22Rv1 (cell line): ENCODE measurements around the gene KRT4.

Experiments
- ZFX ChIP-seq: fragments of 450-650 bp; IDR thresholded peaks from 2 replicates; pipeline ENCODE4 v1.6.1; 2017; ENCODE audit warnings: antibody characterized with exemption, borderline replicate concordance
- TF ChIP-seq, protein P1 (sequence below): fragments of 450-650 bp; IDR thresholded peaks from 2 replicates; pipeline ENCODE4 v1.5.1; 2017; ENCODE audit warnings: mild to moderate bottlenecking

DNA sequence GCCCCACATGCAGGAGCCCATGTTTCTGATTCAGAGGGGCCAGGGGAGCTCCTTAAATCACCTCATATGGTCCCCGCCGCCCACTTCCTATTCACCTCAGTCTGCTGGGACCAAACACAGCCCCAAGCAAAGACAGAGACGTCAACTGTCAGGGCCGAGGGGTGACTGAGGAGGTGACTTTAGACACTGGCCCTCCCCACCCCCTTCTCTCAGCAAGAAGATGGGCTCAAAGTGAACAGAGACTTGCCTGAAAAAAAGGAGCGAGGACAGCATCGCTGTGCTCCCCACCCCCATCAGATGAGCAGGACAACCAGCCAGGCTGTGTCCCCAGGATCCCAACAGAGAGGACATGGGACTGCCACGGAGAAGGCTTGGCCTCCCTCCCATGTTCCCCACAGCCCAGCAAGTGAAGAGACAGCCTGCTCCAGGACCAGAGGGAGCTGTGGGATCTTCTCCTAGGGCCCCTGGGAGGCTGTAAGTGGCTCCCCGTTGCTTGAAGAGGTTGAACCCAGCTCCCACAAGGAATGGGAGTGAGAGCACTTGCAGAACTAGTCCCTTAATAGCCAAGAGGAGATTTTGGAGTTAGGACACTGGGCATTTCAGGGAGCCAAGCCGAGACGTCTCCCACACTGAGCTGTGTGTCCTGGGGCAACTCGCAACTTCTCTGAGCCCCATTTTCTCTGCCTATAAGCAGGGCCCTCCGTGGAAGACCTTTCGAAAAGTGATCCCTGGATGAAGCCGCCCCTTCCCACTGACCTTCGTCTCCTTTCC lies 21.5 kb upstream of the KRT4 start:
- TF ChIP-seq, protein P1, sequence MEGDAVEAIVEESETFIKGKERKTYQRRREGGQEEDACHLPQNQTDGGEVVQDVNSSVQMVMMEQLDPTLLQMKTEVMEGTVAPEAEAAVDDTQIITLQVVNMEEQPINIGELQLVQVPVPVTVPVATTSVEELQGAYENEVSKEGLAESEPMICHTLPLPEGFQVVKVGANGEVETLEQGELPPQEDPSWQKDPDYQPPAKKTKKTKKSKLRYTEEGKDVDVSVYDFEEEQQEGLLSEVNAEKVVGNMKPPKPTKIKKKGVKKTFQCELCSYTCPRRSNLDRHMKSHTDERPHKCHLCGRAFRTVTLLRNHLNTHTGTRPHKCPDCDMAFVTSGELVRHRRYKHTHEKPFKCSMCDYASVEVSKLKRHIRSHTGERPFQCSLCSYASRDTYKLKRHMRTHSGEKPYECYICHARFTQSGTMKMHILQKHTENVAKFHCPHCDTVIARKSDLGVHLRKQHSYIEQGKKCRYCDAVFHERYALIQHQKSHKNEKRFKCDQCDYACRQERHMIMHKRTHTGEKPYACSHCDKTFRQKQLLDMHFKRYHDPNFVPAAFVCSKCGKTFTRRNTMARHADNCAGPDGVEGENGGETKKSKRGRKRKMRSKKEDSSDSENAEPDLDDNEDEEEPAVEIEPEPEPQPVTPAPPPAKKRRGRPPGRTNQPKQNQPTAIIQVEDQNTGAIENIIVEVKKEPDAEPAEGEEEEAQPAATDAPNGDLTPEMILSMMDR: no peak
- TF ChIP-seq ZFX: no peak
